ENCODE results near the gene LY86.

Gene LY86

GRCh38 chr6:6595025-6595424, 6.5 kb downstream of the LY86 start:
- no peak for TF ChIP-seq CTCF (IDR thresholded peaks at IDR 0.05)
- no peak overlapping the region for H3K4me3 ChIP-seq
- H3K36me3 ChIP-seq = no peaks in the 10 kb centered on the region
- H3K27me3 ChIP-seq = no peaks in the 10 kb centered on the region
- DNase-seq = no peak
- H3K9me3 ChIP-seq = no peaks in the 10 kb centered on the region
- H3K27ac ChIP-seq = no peak overlapping the region
- intact Hi-C loops (cut with DNase I; ENCODE audit: low total_unique reads) = no loop called here
- H3K4me1 ChIP-seq = no peaks in the 10 kb centered on the region

GRCh38 chr6:6595952-6596351, 7.4 kb downstream of the LY86 start:
- no peak for DNase-seq
- intact Hi-C loops (cut with DNase I; ENCODE audit: low total_unique reads) = no loop called here
- no peaks in the 10 kb centered on the region for H3K4me1 ChIP-seq
- no peak for TF ChIP-seq CTCF (IDR thresholded peaks at IDR 0.05)
- H3K9me3 ChIP-seq = no peaks in the 10 kb centered on the region
- H3K36me3 ChIP-seq = no peaks in the 10 kb centered on the region
- no peak overlapping the region for H3K27ac ChIP-seq
- no peak overlapping the region for H3K4me3 ChIP-seq
- H3K27me3 ChIP-seq = no peaks in the 10 kb centered on the region

DNA sequence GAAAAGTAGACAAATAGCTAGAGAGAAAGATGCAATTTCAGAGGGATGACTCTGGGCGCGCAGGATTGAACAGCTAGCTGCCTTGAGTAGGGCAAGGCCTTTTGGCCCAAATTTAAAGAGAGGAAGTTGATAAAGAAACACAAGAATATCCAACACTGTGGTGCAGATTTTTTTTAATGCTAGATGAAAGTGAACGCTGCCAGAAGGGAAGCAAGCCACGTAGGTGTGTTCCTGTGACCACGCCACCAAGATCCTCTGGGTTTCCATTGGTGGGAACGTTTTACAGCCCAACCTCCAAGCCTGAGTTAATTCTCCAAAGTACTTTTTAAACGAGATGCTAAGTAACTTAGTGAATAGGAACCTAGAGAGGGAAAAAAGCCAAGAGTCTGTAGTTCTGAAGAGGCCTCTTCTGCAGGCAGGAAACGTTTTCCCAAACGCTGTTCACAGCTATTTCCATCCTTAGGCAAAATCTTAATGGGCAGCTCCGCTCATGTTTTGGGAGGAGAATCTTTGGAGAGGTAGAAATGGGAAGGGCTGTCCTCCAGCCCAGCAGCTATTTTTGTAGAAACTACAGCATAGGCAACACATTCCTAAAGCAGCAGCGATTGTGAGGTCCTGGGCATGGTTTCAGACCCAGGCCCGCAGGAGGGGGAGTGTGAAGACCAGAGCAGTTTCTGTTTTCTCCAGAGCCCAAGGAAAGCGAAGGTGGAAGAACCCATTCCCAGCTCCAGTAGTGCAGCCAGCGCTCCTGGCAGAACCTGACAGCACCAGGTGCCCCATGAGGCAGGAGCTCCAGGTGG, 8.2 kb downstream of the LY86 start:
- no peak for TF ChIP-seq CTCF (IDR thresholded peaks at IDR 0.05)
- H3K36me3 ChIP-seq = no peaks in the 10 kb centered on the region
- no peaks in the 10 kb centered on the region for H3K4me1 ChIP-seq
- no peak for DNase-seq
- H3K27me3 ChIP-seq = no peaks in the 10 kb centered on the region
- no peaks in the 10 kb centered on the region for H3K9me3 ChIP-seq
- intact Hi-C loops (cut with DNase I; ENCODE audit: low total_unique reads) = no loop called here
- no peak overlapping the region for H3K27ac ChIP-seq
- H3K4me3 ChIP-seq = no peak overlapping the region

DNA sequence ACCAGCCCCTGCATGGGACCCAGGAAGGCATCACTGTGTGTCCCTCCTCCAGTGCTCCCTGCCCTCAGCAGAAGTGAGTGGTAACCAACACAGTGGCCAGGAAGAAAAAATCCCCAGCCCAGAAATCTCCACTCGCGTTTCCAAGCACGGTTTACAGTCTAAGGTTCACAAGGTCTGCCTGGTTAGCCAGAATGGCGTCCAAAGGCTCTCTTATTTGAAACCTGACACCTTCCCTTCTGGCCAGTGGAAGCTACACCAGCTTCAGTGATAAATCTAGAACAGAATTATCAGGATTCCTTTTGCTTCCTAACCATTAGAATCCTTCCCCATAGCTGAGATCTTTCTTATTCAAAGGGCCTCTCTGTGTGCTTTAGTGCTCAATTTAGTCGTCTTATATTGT, 9.2 kb downstream of the LY86 start:
- DNase-seq = no peak
- Histone ChIP-seq H3K36me3 (no peaks in the 10 kb centered on the region), H3K27ac (no peak overlapping the region), H3K4me1 (no peaks in the 10 kb centered on the region), H3K27me3 (no peaks in the 10 kb centered on the region), H3K4me3 (no peak overlapping the region), H3K9me3 (no peaks in the 10 kb centered on the region)
- intact Hi-C loops (cut with DNase I; ENCODE audit: low total_unique reads) = no loop called here
- no peak for TF ChIP-seq CTCF (IDR thresholded peaks at IDR 0.05)

DNA sequence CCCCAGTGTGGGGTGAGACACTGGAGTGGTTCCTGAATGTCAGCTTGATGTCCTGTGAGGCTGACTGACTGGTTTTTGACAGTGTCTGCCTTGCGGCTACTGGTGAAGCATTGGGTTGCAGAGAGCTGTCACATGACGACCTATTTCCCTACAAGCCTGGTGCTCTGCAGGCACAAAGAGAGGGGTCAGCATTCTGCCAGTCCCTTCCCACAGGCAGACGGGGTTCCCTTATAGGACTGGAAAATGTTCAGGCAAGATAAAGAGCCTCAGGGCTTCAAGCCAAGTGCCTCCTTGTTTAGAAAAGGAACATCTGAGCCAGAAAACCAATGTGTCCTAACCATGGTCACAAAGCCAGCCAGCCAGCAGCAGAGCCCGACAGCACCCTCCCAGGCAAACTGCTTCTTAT, 11.0 kb downstream of the LY86 start:
- H3K4me1 ChIP-seq = no peaks in the 10 kb centered on the region
- DNase-seq = peak; percentile 63 to 70
- no peak overlapping the region for H3K27ac ChIP-seq
- H3K4me3 ChIP-seq = no peak overlapping the region
- H3K36me3 ChIP-seq = no peaks in the 10 kb centered on the region
- peaks cover 0 to 9% (median 2%) of the 10 kb centered on the region in 3 donors for H3K9me3 ChIP-seq
- intact Hi-C loops (cut with DNase I; ENCODE audit: low total_unique reads) = no loop called here
- no peak for TF ChIP-seq CTCF (IDR thresholded peaks at IDR 0.05)
- no peaks in the 10 kb centered on the region for H3K27me3 ChIP-seq
